Osteocyte (in vitro differentiated cells): ENCODE results near the gene SPACA6. TPM values are rescaled to one million over a fixed set of nuclear protein-coding genes. Genes with fewer than 3 reads are reported as not detected.

Experiments
- DNase-seq: peaks from one replicate; pipeline ENCODE4 v3.0.0; 2021; ENCODE audit warnings: mixed read lengths; ENCODE audit not compliant: unreplicated experiment; ENCODE audit errors: extremely low spot score
- H3K27ac Mint-ChIP-seq: one replicate; pipeline ENCODE4 v1.8.0; 2021; ENCODE audit warnings: mild to moderate bottlenecking, mixed read lengths; ENCODE audit not compliant: unreplicated experiment
- H3K27me3 Mint-ChIP-seq: one replicate; pipeline ENCODE4 v1.8.0; 2021; ENCODE audit warnings: mixed read lengths; ENCODE audit not compliant: unreplicated experiment
- H3K36me3 Mint-ChIP-seq: one replicate; pipeline ENCODE4 v1.8.0; 2021; ENCODE audit warnings: mixed read lengths; ENCODE audit not compliant: unreplicated experiment
- H3K4me1 Mint-ChIP-seq: one replicate; pipeline ENCODE4 v1.8.0; 2021; ENCODE audit warnings: mixed read lengths; ENCODE audit not compliant: unreplicated experiment
- H3K4me3 Mint-ChIP-seq: one replicate; pipeline ENCODE4 v1.8.0; 2021; ENCODE audit warnings: mild to moderate bottlenecking, moderate library complexity, mixed read lengths; ENCODE audit not compliant: unreplicated experiment
- H3K9me3 Mint-ChIP-seq: one replicate; pipeline ENCODE4 v1.8.0; 2021; ENCODE audit warnings: mixed read lengths; ENCODE audit not compliant: unreplicated experiment
- total RNA-seq: library from RNA; stranded (reverse); gene quantifications from 2 replicates; pipeline ENCODE4 v1.2.1, GENCODE V29; 2021
- TF ChIP-seq, protein P1 (sequence below): fragments of 200-600 bp; sonication (generic); IDR thresholded peaks from 2 replicates; pipeline ENCODE4 v1.5.0; 2021; ENCODE audit warnings: antibody characterized with exemption, mild to moderate bottlenecking, moderate library complexity

The SPACA6 gene
- total RNA-seq, 1 donor from 2014 or later, result 36.9 TPM

GRCh38 chr19:51740356-51740755 is 47.2 kb downstream of the SPACA6 start:
- peaks cover 20% of the 10 kb centered on the region for H3K9me3 Mint-ChIP-seq
- no peak overlapping the region for H3K4me3 Mint-ChIP-seq
- TF ChIP-seq, protein P1, sequence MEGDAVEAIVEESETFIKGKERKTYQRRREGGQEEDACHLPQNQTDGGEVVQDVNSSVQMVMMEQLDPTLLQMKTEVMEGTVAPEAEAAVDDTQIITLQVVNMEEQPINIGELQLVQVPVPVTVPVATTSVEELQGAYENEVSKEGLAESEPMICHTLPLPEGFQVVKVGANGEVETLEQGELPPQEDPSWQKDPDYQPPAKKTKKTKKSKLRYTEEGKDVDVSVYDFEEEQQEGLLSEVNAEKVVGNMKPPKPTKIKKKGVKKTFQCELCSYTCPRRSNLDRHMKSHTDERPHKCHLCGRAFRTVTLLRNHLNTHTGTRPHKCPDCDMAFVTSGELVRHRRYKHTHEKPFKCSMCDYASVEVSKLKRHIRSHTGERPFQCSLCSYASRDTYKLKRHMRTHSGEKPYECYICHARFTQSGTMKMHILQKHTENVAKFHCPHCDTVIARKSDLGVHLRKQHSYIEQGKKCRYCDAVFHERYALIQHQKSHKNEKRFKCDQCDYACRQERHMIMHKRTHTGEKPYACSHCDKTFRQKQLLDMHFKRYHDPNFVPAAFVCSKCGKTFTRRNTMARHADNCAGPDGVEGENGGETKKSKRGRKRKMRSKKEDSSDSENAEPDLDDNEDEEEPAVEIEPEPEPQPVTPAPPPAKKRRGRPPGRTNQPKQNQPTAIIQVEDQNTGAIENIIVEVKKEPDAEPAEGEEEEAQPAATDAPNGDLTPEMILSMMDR, result no peak
- H3K27ac Mint-ChIP-seq, result no peak overlapping the region
- DNase-seq, result no peak
- no peaks in the 10 kb centered on the region for H3K27me3 Mint-ChIP-seq
- H3K36me3 Mint-ChIP-seq, result no peaks in the 10 kb centered on the region
- no peaks in the 10 kb centered on the region for H3K4me1 Mint-ChIP-seq

- H3K27ac Mint-ChIP-seq, result no peak overlapping the region
- H3K27me3 Mint-ChIP-seq, result no peaks in the 10 kb centered on the region
- no peak for DNase-seq
- H3K4me3 Mint-ChIP-seq, result no peak overlapping the region
- no peaks in the 10 kb centered on the region for H3K36me3 Mint-ChIP-seq
- H3K9me3 Mint-ChIP-seq, result peaks cover 22% of the 10 kb centered on the region
- TF ChIP-seq, protein P1, result no peak
- no peaks in the 10 kb centered on the region for H3K4me1 Mint-ChIP-seq
Observed at GRCh38 chr19:51742789-51743188, 49.7 kb downstream of the SPACA6 start.

DNA sequence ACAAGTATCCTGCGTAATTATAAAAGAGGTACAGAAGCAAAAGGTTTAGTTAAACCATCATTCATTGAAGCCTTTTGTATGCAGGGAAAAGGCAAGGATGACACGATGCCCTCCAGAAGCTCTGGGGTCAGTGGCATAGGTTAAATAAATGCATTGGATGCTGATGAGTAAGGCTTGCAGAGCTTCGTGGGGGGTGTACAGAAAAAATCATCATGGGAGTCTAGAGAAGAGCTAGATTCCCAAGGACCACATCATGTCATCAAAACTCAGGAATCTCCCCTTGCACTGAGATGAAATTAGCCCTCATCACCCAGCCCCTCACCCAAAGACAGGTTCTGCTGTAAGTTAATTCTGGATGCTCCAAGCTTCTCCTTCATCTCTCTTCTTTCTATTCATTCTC is 50.3 kb downstream of the SPACA6 start:
- Mint-ChIP-seq H3K27ac (no peak overlapping the region), H3K4me1 (no peaks in the 10 kb centered on the region), H3K4me3 (no peak overlapping the region), H3K36me3 (no peaks in the 10 kb centered on the region), H3K9me3 (peaks cover 22% of the 10 kb centered on the region), H3K27me3 (no peaks in the 10 kb centered on the region)
- TF ChIP-seq, protein P1, result no peak
- DNase-seq, result no peak

DNA sequence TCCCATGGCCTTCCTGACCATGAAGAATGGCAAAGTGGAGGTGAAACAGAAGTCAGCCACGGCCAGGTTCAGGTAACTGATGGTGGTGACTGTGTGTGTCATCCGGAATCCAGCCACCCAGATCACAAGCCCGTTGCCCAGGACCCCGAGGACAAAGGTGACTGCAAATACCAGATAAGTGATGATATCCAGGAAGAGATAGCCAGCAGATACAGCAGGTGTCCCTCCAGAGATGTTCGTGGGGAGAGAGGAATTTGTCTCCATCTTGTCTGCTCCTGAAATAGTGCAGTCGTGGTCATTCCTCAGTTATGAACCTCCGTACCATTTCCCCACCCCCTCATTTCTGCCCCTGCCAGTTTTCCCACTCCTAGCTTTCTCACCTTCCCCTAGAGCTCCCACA is 53.6 kb downstream of the SPACA6 start:
- Mint-ChIP-seq H3K36me3 (no peaks in the 10 kb centered on the region), H3K4me1 (no peaks in the 10 kb centered on the region), H3K4me3 (no peak overlapping the region), H3K27ac (no peak overlapping the region), H3K27me3 (no peaks in the 10 kb centered on the region), H3K9me3 (peaks cover 30% of the 10 kb centered on the region)
- no peak for DNase-seq
- TF ChIP-seq, protein P1, result no peak

DNA sequence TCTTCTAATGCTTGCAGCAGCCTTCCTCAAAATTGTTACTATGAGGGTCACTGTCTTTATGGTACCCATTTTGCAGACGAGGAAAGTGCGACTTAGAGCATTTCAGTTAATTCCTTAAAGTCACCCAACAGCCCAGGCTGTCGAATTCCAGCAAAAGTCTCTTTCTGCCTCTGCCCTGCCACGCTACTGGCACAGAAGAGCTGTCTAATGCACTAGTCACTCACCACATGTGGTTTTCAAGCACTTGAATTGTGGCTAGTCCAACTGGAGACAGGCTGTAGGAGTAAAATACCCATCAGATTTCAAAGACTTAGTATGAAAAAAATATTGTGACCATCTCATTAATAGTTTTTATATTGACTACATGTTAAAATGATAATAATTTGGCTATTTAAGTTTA is 56.8 kb downstream of the SPACA6 start:
- TF ChIP-seq, protein P1, result no peak
- H3K9me3 Mint-ChIP-seq, result peaks cover 17% of the 10 kb centered on the region
- H3K27me3 Mint-ChIP-seq, result no peaks in the 10 kb centered on the region
- no peak overlapping the region for H3K27ac Mint-ChIP-seq
- H3K4me1 Mint-ChIP-seq, result no peaks in the 10 kb centered on the region
- no peaks in the 10 kb centered on the region for H3K36me3 Mint-ChIP-seq
- H3K4me3 Mint-ChIP-seq, result no peak overlapping the region
- no peak for DNase-seq
